GM23248 (cell line): ENCODE data around the gene RNF19B. TPM values are rescaled to one million over a fixed set of nuclear protein-coding genes. Genes with fewer than 3 reads are reported as not detected.

Source experiments
- DNase-seq: peaks from one replicate; pipeline ENCODE4 v3.0.0-alpha.2; 2015
- H2AFZ ChIP-seq: fragments of 200-600 bp; sonication (generic); 2 replicates; pipeline ENCODE4 v1.6.1; 2016; ENCODE audit warnings: antibody characterized with exemption
- H3F3A ChIP-seq: fragments of 200-600 bp; sonication (generic); 2 replicates; pipeline ENCODE4 v1.6.1; 2016; ENCODE audit warnings: mild to moderate bottlenecking, antibody characterized with exemption, mixed run types; ENCODE audit not compliant: insufficient read depth
- H3K27ac ChIP-seq: fragments of 200-600 bp; sonication (generic); 2 replicates; pipeline ENCODE4 v1.5.1; 2016; ENCODE audit warnings: mild to moderate bottlenecking
- H3K27me3 ChIP-seq: fragments of 200-600 bp; sonication (generic); replicated peaks from 2 replicates; pipeline ENCODE4 v1.6.1; 2016; ENCODE audit warnings: mild to moderate bottlenecking; ENCODE audit not compliant: insufficient read depth
- H3K36me3 ChIP-seq: fragments of 200-600 bp; sonication (generic); 2 replicates; pipeline ENCODE4 v1.6.1; 2016; ENCODE audit warnings: low read depth, mild to moderate bottlenecking
- H3K4me1 ChIP-seq: fragments of 200-600 bp; sonication (generic); 2 replicates; pipeline ENCODE4 v1.6.1; 2016; ENCODE audit warnings: mild to moderate bottlenecking; ENCODE audit not compliant: insufficient read depth
- H3K4me2 ChIP-seq: fragments of 200-600 bp; sonication (generic); one replicate; pipeline ENCODE4 v1.6.1; 2016; ENCODE audit warnings: mild to moderate bottlenecking; ENCODE audit not compliant: unreplicated experiment
- H3K4me3 ChIP-seq: fragments of 200-600 bp; sonication (generic); 2 replicates; pipeline ENCODE4 v1.5.1; 2016; ENCODE audit warnings: mild to moderate bottlenecking
- H3K79me2 ChIP-seq: fragments of 200-600 bp; sonication (generic); 2 replicates; pipeline ENCODE4 v1.6.1; 2016; ENCODE audit warnings: mild to moderate bottlenecking; ENCODE audit not compliant: insufficient read depth
- H3K9ac ChIP-seq: fragments of 200-600 bp; sonication (generic); 2 replicates; pipeline ENCODE4 v1.6.1; 2016; ENCODE audit warnings: mild to moderate bottlenecking
- H3K9me2 ChIP-seq: fragments of 200-600 bp; sonication (generic); 2 replicates; pipeline ENCODE4 v1.6.1; 2016; ENCODE audit warnings: mixed run types, mild to moderate bottlenecking, moderate library complexity; ENCODE audit not compliant: insufficient read depth
- H3K9me3 ChIP-seq: fragments of 200-600 bp; sonication (generic); one replicate; pipeline ENCODE4 v1.6.1; 2017; ENCODE audit warnings: low read depth
- H4K20me1 ChIP-seq: fragments of 200-600 bp; sonication (generic); 2 replicates; pipeline ENCODE4 v1.6.0; 2016; ENCODE audit not compliant: insufficient read depth
- EZH2 ChIP-seq: fragments of 200-600 bp; sonication (generic); IDR thresholded peaks from 2 replicates; pipeline ENCODE4 v1.6.1; 2018; ENCODE audit warnings: antibody characterized with exemption, mild to moderate bottlenecking; ENCODE audit not compliant: insufficient read depth, poor library complexity, severe bottlenecking
- EZH2phosphoT487 ChIP-seq: fragments of 200-600 bp; sonication (generic); IDR thresholded peaks from 2 replicates; pipeline ENCODE4 v1.6.1; 2018; ENCODE audit warnings: antibody characterized with exemption, moderate library complexity, mild to moderate bottlenecking, low read depth; ENCODE audit not compliant: insufficient read depth
- WGBS, 2 experiments: methylation state at CpG; one replicate each; pipeline ENCODE4 v1.1.6; 2015 to 2017; ENCODE audit warnings: low lambda C conversion rate in 2 of 2, low coverage in 1 of 2; ENCODE audit errors: missing lambda C conversion rate in 2 of 2; 5-methylcytosine and 5-hydroxymethylcytosine counted together
- in situ Hi-C: fragments of 300-500 bp; cut with MboI; formaldehyde crosslinking; loops from 2 replicates; pipeline ENCODE4 v1.15.0; 2020
- polyA plus RNA-seq: library from polyadenylated mRNA; unstranded; fragments of >200 nt; fragmentation: Nextera tagmentation; extraction: Ambion mirVana; gene quantifications from 2 replicates; pipeline ENCODE4 v1.2.1, GENCODE V29; 2016
- total RNA-seq: library from RNA; depleted of rRNA; stranded (reverse); fragments of >200 nt; shearing (Covaris generic); gene quantifications from 2 replicates; pipeline ENCODE4 v1.2.3, GENCODE V29; 2014; rRNA removed

RNF19B gene, protein sequence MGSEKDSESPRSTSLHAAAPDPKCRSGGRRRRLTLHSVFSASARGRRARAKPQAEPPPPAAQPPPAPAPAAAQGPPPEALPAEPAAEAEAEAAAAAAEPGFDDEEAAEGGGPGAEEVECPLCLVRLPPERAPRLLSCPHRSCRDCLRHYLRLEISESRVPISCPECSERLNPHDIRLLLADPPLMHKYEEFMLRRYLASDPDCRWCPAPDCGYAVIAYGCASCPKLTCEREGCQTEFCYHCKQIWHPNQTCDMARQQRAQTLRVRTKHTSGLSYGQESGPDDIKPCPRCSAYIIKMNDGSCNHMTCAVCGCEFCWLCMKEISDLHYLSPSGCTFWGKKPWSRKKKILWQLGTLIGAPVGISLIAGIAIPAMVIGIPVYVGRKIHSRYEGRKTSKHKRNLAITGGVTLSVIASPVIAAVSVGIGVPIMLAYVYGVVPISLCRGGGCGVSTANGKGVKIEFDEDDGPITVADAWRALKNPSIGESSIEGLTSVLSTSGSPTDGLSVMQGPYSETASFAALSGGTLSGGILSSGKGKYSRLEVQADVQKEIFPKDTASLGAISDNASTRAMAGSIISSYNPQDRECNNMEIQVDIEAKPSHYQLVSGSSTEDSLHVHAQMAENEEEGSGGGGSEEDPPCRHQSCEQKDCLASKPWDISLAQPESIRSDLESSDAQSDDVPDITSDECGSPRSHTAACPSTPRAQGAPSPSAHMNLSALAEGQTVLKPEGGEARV
- total RNA-seq (9.5 and 11.1 TPM in 2 replicates), polyA plus RNA-seq (1.5 and 1.6 TPM in 2 replicates)

DNA sequence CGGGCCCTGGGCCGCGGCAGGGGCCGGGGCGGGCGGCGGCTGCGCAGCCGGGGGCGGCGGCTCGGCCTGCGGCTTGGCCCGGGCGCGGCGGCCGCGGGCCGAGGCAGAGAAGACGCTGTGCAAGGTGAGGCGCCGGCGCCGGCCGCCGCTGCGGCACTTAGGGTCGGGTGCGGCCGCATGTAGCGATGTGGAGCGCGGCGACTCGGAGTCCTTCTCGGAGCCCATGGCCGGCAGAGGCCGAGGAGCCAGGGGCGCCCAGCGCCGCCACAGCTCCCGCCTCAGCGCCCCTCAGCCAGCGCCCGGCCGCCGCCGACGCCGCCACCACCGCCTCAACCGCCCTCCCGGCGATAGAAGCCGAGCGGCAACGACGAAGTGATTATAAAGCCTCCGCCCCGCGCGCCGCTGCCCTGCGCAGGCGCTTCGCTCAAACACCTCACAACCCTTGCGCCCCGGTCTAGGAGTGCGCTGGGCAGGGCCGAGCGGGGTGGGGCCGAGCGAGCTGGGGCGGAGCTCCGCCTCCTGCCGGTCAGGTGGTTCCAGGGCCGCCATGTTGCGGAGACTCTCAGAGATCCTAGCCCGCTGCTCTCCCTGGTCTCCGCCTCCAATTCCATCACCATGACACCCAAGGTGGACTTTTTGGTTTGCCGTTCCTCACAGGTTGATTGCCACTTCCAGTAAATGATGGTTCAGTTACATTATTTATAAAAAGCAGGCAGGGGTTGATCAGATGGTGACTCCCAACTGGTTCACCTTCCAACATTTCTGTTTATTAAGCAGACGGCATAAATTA lies at the start of gene RNF19B:
Gene RNF19B (minus strand): TSS at position 349 of the 790 bp plus-strand sequence. CDS start 124 bp downstream, at position 225.
- H3K36me3 ChIP-seq = no peaks in the 10 kb centered on the region
- peak within 1 kb of the TSS; percentile 87 for H3K4me2 ChIP-seq
- WGBS, 2 experiments = 1 to 3% methylated on average over 23 to 59 of the region's 83 CpGs
- no peaks in the 10 kb centered on the region; the same call in 1 of the 2 replicates for H4K20me1 ChIP-seq
- H3K27me3 ChIP-seq = no peaks in the 10 kb centered on the region
- TF ChIP-seq EZH2phosphoT487 = no peak
- TF ChIP-seq EZH2 = no peak
- no peaks in the 10 kb centered on the region for H3K9me2 ChIP-seq
- H3K4me3 ChIP-seq = peak within 1 kb of the TSS; percentile 77
- H3K4me1 ChIP-seq = peaks cover 32% of the 10 kb centered on the region
- peak within 1 kb of the TSS; percentile 88 for H2AFZ ChIP-seq
- DNase-seq = peak; percentile 98
- H3K79me2 ChIP-seq = peaks cover 41% of the 10 kb centered on the region
- in situ Hi-C loops = no loop called here
- no peaks in the 10 kb centered on the region for H3K9me3 ChIP-seq
- H3K27ac ChIP-seq = peak within 1 kb of the TSS; percentile 66
- peaks cover 22% of the 10 kb centered on the region; the same call in 1 of the 2 replicates for H3F3A ChIP-seq
- peak within 1 kb of the TSS; percentile 76 for H3K9ac ChIP-seq

DNA sequence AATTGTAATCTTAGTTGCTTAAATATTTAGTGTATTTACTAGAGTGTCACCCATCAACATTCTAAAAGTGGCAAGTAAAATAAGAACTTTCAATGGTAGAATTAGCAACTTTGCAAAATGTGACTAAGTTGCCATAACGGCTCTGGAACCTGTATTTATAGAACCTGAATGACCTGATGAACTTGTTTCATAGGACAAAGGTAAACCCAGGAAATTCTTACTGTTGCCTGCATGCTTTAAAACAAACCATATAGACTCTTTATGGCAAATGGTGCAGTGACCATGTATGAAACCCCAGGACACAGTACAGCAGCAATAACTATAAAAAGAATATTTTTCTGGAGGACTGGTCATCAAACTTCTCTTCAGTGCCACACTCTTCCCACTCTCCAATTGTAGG lies 49.2 kb upstream of the RNF19B start:
- no peak overlapping the region for H3K4me2 ChIP-seq
- no peak overlapping the region for H3K27ac ChIP-seq
- H3K79me2 ChIP-seq = no peaks in the 10 kb centered on the region
- H3K4me3 ChIP-seq = no peak overlapping the region
- WGBS, 2 experiments = 93 to 97% methylated on average over 1 of the region's 1 CpG
- in situ Hi-C loops = no loop called here
- no peaks in the 10 kb centered on the region for H3K9me3 ChIP-seq
- peaks cover 26% of the 10 kb centered on the region; the same call in 1 of the 2 replicates for H3K36me3 ChIP-seq
- H2AFZ ChIP-seq = no peak overlapping the region
- peaks cover 7% of the 10 kb centered on the region for H3K4me1 ChIP-seq
- H3F3A ChIP-seq = peaks cover 15% of the 10 kb centered on the region; the same call in 1 of the 2 replicates
- H3K9ac ChIP-seq = no peak overlapping the region
- H3K27me3 ChIP-seq = no peaks in the 10 kb centered on the region
- H4K20me1 ChIP-seq = no peaks in the 10 kb centered on the region
- DNase-seq = no peak
- H3K9me2 ChIP-seq = no peaks in the 10 kb centered on the region
- TF ChIP-seq EZH2phosphoT487 (no peak), EZH2 (no peak)

DNA sequence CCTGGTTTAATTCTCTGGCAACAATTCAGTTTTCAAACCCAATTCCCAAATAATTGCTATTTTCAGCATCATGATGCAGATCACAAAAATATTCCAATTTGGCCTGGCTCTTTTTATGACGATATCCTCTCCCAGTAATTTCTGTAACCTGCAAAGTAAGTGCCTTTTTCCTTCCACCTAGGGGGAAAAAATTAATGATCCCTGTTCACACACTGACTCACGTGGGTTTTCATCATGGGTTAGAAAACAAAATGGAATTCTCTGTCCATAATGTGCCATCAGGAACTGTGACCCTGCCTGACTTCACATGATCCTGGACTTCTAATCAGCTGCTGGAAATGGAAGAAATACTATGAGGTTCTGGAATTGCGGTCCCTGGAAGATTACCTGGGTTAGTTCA lies 47.6 kb upstream of the RNF19B start:
- Histone ChIP-seq H3K9me2 (no peaks in the 10 kb centered on the region), H3K4me1 (peaks cover 12% of the 10 kb centered on the region), H3F3A (peaks cover 30% of the 10 kb centered on the region; the same call in 1 of the 2 replicates), H3K9me3 (no peaks in the 10 kb centered on the region), H3K4me3 (no peak overlapping the region), H4K20me1 (no peaks in the 10 kb centered on the region), H3K36me3 (peaks cover 23% of the 10 kb centered on the region; the same call in 1 of the 2 replicates), H3K4me2 (no peak overlapping the region), H3K27me3 (no peaks in the 10 kb centered on the region), H3K9ac (no peak overlapping the region), H3K27ac (no peak overlapping the region), H2AFZ (no peak overlapping the region), H3K79me2 (no peaks in the 10 kb centered on the region)
- no peak for DNase-seq
- WGBS, 2 experiments = 46 to 53% methylated on average over 3 of the region's 3 CpGs
- TF ChIP-seq EZH2phosphoT487 (no peak), EZH2 (no peak)
- in situ Hi-C loops = no loop called here
